Colon (tissue), 2 donors: Measurements from ENCODE around the gene ATP1B3.
"Not testable (repeated sequence)": the region's sequence is repeated elsewhere in the genome, so short reads cannot be mapped to it uniquely, and the experiment has no call there.

Experiments used
- FAIRE-seq: peaks from 2 replicates; lab custom pipeline; 2012; peaks lifted over from hg19 to GRCh38; lab: Jason Lieb, UNC
- donor health status: control.
- donor health status: control.

The ATP1B3 gene

GRCh38 chr3:141909408-141909807 lies 33.0 kb downstream of the ATP1B3 start:
- FAIRE-seq, result no peak

GRCh38 chr3:141909986-141910385 lies 33.5 kb downstream of the ATP1B3 start:
- not testable (repeated sequence) for FAIRE-seq

DNA sequence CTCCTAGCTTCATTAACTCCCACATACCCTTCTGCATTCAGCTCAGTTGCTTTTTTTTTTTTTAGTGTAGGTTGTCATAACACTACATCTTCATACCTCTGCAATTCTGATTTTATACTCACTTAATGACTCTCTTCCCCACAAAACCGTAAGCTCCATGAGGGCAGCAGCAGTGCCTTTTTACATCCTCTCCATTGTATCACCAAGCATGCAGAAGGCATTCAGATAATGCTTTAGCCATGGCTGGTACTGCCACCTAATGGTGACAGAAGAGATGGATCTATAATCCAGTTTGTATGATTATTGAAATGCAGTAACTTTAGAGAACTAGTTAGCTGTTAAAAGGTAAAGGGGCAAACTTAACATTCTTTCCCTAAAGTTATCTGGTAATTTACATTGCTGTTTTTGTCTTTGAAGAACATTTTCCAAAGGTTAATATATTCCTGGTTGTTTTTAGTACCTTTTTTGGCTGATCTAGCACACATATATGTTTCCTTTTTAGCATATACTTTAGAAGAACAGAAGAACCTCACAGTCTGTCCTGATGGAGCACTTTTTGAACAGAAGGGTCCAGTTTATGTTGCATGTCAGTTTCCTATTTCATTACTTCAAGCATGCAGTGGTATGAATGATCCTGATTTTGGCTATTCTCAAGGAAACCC lies 36.8 kb downstream of the ATP1B3 start:
- no peak for FAIRE-seq

- no peak for FAIRE-seq
Measured at GRCh38 chr3:141914311-141914710, 37.9 kb downstream of the ATP1B3 start.

DNA sequence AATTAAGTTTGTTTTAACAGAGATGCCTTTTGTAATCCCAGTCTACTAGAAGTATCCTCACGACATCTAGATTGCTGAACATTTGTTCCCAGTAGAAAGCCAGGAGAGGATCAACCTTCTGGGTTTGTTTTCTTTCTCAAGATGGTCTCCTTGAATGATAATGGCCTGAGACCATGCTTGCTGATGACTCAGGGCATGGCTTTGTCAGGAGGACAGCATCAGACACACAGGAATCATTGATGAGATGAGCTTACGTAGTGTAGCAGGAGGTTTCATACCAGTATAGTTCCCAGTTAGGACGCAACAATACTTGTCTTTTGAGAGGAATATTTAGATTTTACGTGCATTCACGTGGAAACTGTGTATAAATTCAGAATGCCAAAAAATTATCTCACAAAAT lies 38.6 kb downstream of the ATP1B3 start:
- FAIRE-seq, result no peak

DNA sequence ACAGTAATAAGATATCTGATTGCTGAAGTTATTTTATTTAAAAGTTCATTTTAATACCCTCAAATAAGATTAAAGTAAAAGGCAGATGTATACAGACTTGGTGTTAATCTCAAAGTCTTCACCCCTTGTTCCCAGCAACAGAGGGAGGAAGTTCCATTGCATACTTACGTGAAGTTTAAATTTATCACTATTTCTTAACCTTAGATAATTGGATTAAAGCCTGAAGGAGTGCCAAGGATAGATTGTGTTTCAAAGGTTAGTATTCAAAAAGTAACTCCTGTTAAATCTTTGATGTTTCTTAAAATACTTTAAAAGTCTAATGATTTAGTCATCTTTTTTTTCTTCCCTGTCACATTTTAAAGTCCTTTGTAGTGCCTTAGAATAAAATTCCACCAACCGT lies 39.3 kb downstream of the ATP1B3 start:
- no peak for FAIRE-seq

DNA sequence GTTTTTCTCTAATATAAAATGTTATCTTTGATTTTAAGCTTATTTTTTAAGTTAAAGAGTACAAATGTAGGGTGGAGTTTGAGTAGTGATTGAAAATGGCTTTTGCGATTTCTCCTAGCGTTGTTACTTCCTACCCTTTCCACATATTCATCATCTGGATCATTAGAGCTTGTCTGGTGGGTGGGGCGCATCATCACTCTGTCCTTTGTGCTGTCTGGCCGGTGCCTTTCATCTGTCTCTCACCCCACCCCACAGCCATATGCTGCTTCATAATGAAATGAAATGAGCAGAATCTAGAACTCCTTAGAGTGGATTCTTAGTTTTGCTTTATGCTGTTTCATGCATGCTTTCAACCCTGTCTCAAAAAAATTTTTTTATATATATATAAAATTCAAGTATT lies 44.3 kb downstream of the ATP1B3 start:
- no peak for FAIRE-seq

GRCh38 chr3:141921316-141921715 lies 44.9 kb downstream of the ATP1B3 start:
- no peak for FAIRE-seq

DNA sequence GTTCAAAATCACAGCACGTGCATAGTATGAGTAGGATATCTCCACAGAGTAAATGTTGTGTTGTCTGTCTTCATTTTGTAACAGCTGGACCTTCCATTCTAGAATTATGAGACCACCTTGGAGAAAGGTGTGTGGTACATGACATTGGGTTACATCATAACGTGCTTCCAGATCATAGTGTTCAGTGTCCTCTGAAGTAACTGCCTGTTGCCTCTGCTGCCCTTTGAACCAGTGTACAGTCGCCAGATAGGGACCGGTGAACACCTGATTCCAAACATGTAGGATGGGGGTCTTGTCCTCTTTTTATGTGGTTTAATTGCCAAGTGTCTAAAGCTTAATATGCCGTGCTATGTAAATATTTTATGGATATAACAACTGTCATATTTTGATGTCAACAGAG lies 49.2 kb downstream of the ATP1B3 start:
- FAIRE-seq, result not testable (repeated sequence)

GRCh38 chr3:141926929-141927328 lies 50.5 kb downstream of the ATP1B3 start:
- FAIRE-seq, result no peak

GRCh38 chr3:141928631-141929270 lies 52.3 kb downstream of the ATP1B3 start:
- FAIRE-seq, result no peak

GRCh38 chr3:141929341-141929995 lies 53.0 kb downstream of the ATP1B3 start:
- FAIRE-seq, result no peak

- FAIRE-seq, result no peak
Measured at GRCh38 chr3:141930801-141931200, 54.4 kb downstream of the ATP1B3 start.

- no peak for FAIRE-seq
Measured at GRCh38 chr3:141933421-141934300, 57.2 kb downstream of the ATP1B3 start.

- FAIRE-seq, result no peak
Measured at GRCh38 chr3:141934354-141934753, 57.9 kb downstream of the ATP1B3 start.

DNA sequence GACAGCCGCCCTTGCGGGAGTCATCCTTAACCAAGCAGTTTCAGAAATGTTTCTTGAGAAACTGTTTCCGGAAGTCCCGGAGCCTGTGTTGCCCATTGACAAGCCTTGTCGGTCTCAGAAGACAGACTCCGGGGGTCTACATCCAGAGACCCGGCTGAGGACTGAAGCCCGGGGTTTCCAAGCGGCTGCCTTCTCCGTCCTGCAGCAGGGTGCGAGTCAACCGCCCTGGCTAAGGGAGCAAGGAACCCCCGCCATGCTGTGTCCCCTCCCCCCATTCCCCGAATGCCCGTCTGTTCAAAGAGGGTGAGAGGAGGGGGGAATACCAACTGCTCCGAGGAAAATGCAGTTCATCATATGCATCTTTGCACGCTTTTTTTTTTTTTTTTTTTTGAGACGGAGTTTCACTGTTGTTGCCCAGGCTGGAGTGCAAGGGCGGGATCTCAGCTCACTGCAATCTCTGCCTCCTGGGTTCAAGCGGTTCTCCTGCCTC lies 61.6 kb downstream of the ATP1B3 start:
- no peak for FAIRE-seq

DNA sequence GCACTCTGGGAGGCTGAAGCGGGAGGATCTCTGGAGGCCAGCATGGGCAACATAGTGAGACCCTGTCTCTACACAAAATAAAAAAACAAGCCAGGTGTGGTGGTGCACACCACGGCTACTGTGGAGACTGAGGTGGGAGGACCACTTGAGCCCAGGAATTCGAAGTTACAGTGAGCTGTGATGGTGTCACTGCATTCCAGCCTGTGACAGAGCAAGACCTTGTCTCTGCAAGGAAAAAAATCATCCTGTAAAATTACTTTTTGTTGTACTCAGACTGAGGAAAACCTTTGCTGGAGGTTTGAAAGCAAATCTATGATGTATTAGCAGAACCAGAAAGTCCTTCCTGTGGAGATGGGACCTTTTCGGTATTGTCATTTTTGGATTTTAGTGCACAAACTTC lies 63.3 kb downstream of the ATP1B3 start:
- no peak for FAIRE-seq

- FAIRE-seq, result no peak
Measured at GRCh38 chr3:141940194-141940776, 63.8 kb downstream of the ATP1B3 start.

DNA sequence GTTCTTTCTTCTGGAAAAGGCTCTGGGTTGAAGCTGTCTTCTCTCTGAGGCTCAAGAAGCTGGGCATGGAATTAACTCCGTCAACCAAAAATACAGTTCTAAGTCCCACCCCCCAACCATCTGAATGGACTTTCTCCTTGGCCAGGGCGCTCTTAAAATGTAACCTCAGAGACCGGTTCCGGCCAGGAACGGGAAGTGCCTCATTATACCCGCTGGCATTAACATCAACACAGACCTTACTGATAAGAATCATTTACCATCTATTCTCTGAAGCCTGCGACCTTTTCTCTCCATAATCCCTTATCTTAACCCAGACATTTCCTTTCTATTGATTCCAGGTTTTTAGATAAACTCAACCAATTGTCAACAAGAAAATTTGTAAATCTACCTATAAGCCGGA lies 64.7 kb downstream of the ATP1B3 start:
- no peak for FAIRE-seq

DNA sequence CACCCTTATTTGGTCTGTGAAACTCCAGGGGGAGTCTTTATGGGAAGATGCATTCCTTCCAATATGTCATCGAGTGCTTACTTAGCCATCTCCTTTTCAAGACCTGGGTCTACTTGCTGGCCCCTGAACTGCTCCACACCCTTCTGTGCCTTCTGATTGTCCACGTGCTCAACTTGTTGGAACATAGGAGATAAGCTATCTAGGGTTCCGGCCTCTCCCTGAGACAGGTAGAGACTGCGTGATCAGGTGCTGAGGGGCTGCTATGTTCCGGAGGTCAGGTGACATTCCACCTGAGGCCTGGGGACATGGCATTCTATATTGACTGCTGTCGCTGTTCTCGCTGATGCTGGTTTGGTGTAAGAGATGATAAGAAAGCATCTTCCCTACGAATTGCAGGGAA lies 65.6 kb downstream of the ATP1B3 start:
- FAIRE-seq, result no peak

GRCh38 chr3:141945726-141946485 lies 69.5 kb downstream of the ATP1B3 start:
- no peak for FAIRE-seq
